Neural cell (in vitro differentiated cells): ENCODE data around the gene SHTN1.

Experiments
- CTCF ChIP-seq: fragments of 450-650 bp; IDR thresholded peaks from 2 replicates; pipeline ENCODE4 v1.5.1; 2014; ENCODE audit warnings: antibody characterized with exemption, mild to moderate bottlenecking, moderate library complexity; ENCODE audit not compliant: poor library complexity, severe bottlenecking
- POLR2AphosphoS5 ChIP-seq: IDR thresholded peaks from 2 replicates; pipeline ENCODE4 v1.6.1; 2012

GRCh38 chr10:117047947-117048346, 43.0 kb upstream of the SHTN1 start:
- TF ChIP-seq CTCF = no peak
- TF ChIP-seq POLR2AphosphoS5 = no peak
